Ectodermal cell (in vitro differentiated cells): ENCODE measurements around the gene RABGEF1. TPM values are rescaled to one million over a fixed set of nuclear protein-coding genes. Genes with fewer than 3 reads are reported as not detected.
"Not testable (repeated sequence)": the region's sequence is repeated elsewhere in the genome, so short reads cannot be mapped to it uniquely, and the experiment has no call there.

Source experiments
- H3K27ac ChIP-seq: 2 replicates; pipeline ENCODE4 v1.7.0; 2013; ENCODE audit warnings: mild to moderate bottlenecking, low read depth, low read length; ENCODE audit not compliant: insufficient read depth, poor library complexity, severe bottlenecking
- H3K27me3 ChIP-seq: 2 replicates; pipeline ENCODE4 v1.7.0; 2013; ENCODE audit warnings: mild to moderate bottlenecking, low read length; ENCODE audit not compliant: insufficient read depth, control insufficient read depth, poor library complexity, severe bottlenecking
- H3K36me3 ChIP-seq: one replicate; pipeline ENCODE4 v1.7.0; 2013; ENCODE audit warnings: low read length; ENCODE audit not compliant: control insufficient read depth, insufficient read depth
- H3K4me1 ChIP-seq: one replicate; pipeline ENCODE4 v1.7.0; 2013; ENCODE audit warnings: low read length; ENCODE audit not compliant: control insufficient read depth, insufficient read depth
- H3K4me3 ChIP-seq: 2 replicates; pipeline ENCODE4 v1.7.0; 2013; ENCODE audit warnings: low read depth, low read length, control low read depth; ENCODE audit not compliant: insufficient read depth
- H3K9me3 ChIP-seq: 2 replicates; pipeline ENCODE4 v1.7.0; 2013; ENCODE audit warnings: mild to moderate bottlenecking, low read length, moderate library complexity; ENCODE audit not compliant: control insufficient read depth
- WGBS, 2 experiments: methylation state at CpG; one replicate each; pipeline ENCODE4 v1.1.7; 2013; ENCODE audit warnings: missing lambda C conversion rate in 2 of 2; 5-methylcytosine and 5-hydroxymethylcytosine counted together
- polyA plus RNA-seq, 4 experiments: library from polyadenylated mRNA; stranded (reverse); fragments of 50-300 nt; gene quantifications; one replicate each; pipeline ENCODE4 v1.2.3, GENCODE V29; 2013

RABGEF1 gene
- 23.5 TPM for polyA plus RNA-seq (2013, experiment 1 of 4)
- polyA plus RNA-seq (2013, experiment 2 of 4), result 22.3 TPM
- polyA plus RNA-seq (2013, experiment 3 of 4), result 17.1 TPM
- polyA plus RNA-seq (2013, experiment 4 of 4), result 19.5 TPM

GRCh38 chr7:66740302-66740979 is at the start of gene RABGEF1:
Gene RABGEF1 (plus strand): TSS chr7:66740733. CDS start chr7:66771900, 31,167 bp downstream.
- Histone ChIP-seq H3K4me3 (peak within 1 kb of the TSS; percentile 87), H3K27ac (peak within 1 kb of the TSS; percentile 90), H3K4me1 (no peaks in the 10 kb centered on the region), H3K36me3 (peaks cover 10% of the 10 kb centered on the region), H3K27me3 (no peaks in the 10 kb centered on the region), H3K9me3 (no peaks in the 10 kb centered on the region)
- WGBS, 2 experiments, result 0% methylated on average over 85 of the region's 85 CpGs

DNA sequence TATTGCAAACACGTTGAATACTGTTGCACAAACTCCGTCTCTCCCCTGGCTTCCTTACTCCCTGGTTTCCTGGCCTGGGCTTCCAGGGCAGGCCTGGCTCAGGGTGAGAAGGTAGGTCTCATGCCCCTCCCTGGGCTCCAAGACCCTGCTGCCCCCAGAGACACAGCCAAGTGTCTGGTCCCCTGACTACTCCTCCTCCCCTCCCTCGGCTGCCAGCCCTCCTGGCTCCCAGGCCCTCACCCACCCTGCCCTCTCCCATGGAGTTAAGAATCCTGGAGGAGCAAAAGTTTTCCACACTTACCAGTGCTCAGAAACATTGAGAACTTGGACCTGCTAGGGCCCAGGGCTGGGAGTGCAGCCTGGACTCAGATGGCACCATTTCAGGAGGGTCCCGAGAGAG is 47.2 kb upstream of the RABGEF1 start:
- Histone ChIP-seq H3K27me3 (no peaks in the 10 kb centered on the region), H3K4me1 (no peaks in the 10 kb centered on the region), H3K4me3 (no peak overlapping the region), H3K9me3 (no peaks in the 10 kb centered on the region), H3K27ac (no peak overlapping the region), H3K36me3 (no peaks in the 10 kb centered on the region)
- WGBS, 2 experiments, result 92 to 94% methylated on average over 4 of the region's 4 CpGs

DNA sequence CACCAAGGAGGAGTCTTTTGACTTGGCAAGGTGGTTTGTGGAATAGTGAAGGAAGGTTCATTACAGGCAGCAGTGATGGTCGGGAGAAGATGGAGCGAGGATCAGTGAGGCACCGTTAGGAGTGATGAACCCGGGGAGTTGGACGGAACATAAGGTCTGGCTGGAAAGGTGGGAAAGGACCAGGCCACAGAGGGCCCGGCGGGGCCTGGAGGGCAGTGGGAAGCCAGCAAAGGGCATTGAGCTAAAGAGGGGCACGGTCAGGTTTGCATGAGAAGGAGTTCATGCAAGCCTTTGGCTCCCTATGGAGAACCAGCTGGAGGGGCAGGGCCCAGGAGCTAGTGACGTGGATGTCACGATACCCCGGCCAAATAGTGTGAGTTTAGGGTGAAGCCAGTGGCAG is 46.2 kb upstream of the RABGEF1 start:
- Histone ChIP-seq H3K27ac (no peak overlapping the region), H3K4me1 (no peaks in the 10 kb centered on the region), H3K36me3 (no peaks in the 10 kb centered on the region), H3K9me3 (no peaks in the 10 kb centered on the region), H3K4me3 (no peak overlapping the region), H3K27me3 (no peaks in the 10 kb centered on the region)
- WGBS, 2 experiments, result 92% methylated on average over 11 of the region's 11 CpGs

DNA sequence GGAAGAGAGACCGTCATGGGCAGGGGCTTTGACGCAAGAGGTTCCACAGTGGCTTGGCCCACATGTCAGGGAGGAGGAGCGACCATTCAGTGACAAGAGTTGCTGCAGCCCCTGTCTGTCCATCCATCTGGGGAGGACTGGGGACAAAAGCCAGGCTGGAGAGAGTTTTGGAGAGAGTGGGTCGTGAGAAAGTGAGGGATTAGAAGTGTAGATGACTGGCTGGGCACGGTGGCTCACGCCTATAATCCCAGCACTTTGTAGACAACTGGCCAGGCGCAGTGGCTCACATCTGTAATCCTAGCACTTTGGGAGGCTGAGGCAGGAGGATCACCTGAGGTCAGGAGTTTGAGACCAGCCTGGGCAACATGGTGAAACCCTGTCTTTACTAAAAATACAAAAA is 45.1 kb upstream of the RABGEF1 start:
- not testable (repeated sequence) for H3K27me3 ChIP-seq
- 85 to 87% methylated on average over 7 of the region's 7 CpGs for WGBS, 2 experiments

DNA sequence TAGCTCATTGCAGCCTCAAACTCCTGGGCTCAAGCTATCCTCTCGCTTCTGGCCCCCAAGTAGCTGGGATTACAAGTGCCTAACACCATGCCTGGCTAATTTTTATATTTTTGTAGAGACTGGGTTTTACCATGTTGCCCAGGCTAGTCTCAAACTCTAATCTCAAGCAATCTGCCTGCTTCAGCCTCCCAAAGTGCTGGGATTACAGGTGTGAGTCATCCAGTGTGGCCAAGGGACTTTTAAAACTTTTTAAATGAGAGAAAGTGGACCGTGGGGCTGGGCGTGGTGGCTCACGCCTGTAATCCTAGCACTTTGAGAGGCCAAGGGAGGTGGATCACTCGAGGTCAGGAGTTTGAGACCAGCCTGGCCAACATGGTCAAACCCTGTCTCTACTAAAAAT is 44.4 kb upstream of the RABGEF1 start:
- WGBS, 2 experiments, result 91 to 94% methylated on average over 5 of the region's 5 CpGs
- not testable (repeated sequence) for H3K27me3 ChIP-seq, H3K9me3 ChIP-seq, H3K36me3 ChIP-seq, H3K27ac ChIP-seq, H3K4me3 ChIP-seq, H3K4me1 ChIP-seq

More for the DNA sequence above, 45.1 kb upstream of the RABGEF1 start:
- not testable (repeated sequence) for H3K9me3 ChIP-seq, H3K36me3 ChIP-seq, H3K4me1 ChIP-seq, H3K4me3 ChIP-seq, H3K27ac ChIP-seq

GRCh38 chr7:66696774-66697191 is 43.8 kb upstream of the RABGEF1 start:
- no peak overlapping the region for H3K27ac ChIP-seq
- H3K4me3 ChIP-seq, result no peak overlapping the region
- WGBS, 2 experiments, result 90 to 94% methylated on average over 2 of the region's 2 CpGs
- H3K4me1 ChIP-seq, result no peaks in the 10 kb centered on the region
- no peaks in the 10 kb centered on the region for H3K27me3 ChIP-seq
- H3K36me3 ChIP-seq, result no peaks in the 10 kb centered on the region
- no peaks in the 10 kb centered on the region for H3K9me3 ChIP-seq

DNA sequence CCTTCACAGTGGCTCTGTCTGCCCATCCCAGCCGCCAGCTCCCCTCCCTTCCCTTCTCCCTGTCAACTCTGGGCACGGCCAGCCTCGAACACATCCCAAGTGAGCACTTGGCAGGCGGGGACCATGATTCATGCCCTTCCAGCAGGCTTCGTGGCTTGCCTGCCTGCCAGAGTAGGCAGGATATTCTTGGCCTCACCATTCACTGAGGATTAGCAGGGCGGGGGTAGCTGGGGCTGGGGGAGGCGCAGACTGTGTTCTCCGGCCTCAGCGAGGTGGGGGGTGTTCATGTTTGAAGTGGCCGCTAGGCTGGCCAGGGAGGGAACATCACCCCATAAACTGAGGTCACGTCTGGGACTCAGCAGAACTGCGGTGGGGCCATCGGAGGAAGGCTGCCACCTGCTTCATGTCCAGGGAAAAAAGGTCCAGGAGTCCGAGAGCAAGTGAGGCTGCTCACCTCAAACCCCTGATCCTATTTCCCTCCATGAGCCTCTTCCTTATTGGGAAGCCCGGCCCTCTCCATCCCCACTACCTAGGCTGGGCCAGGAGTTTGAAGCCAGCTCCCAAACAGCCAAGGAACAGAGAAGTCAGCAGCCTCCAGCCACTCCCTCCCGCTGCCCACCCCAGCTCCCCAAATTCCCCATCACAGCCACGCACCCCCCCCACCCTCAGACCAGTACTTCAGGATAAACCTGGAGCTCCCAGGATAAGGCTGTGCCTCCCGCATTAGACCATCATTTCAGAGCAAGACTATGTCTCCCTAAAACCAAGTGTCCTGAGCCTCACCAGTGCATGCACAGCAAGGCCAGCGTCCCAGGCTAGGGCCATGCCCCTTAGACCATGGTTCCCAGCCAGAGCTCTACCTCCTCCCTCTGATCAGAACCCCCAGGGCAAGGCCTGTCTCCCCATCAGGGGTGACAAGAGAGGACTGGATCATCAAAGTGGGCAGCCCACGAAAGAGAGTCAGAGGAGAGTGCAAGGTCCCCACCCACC is 42.8 kb upstream of the RABGEF1 start:
- no peak overlapping the region for H3K27ac ChIP-seq
- 76 to 77% methylated on average over 20 of the region's 20 CpGs for WGBS, 2 experiments
- no peaks in the 10 kb centered on the region for H3K27me3 ChIP-seq
- no peaks in the 10 kb centered on the region for H3K4me1 ChIP-seq
- no peaks in the 10 kb centered on the region for H3K9me3 ChIP-seq
- no peak overlapping the region for H3K4me3 ChIP-seq
- H3K36me3 ChIP-seq, result no peaks in the 10 kb centered on the region

GRCh38 chr7:66698652-66699205 is 41.8 kb upstream of the RABGEF1 start:
- Histone ChIP-seq H3K27me3 (no peaks in the 10 kb centered on the region), H3K36me3 (no peaks in the 10 kb centered on the region), H3K4me3 (no peak overlapping the region), H3K27ac (no peak overlapping the region), H3K4me1 (no peaks in the 10 kb centered on the region), H3K9me3 (no peaks in the 10 kb centered on the region)
- WGBS, 2 experiments, result 89 to 91% methylated on average over 10 of the region's 10 CpGs

GRCh38 chr7:66699998-66700397 is 40.5 kb upstream of the RABGEF1 start:
- no peaks in the 10 kb centered on the region for H3K4me1 ChIP-seq
- H3K27me3 ChIP-seq, result no peaks in the 10 kb centered on the region
- no peak overlapping the region for H3K4me3 ChIP-seq
- no peaks in the 10 kb centered on the region for H3K9me3 ChIP-seq
- WGBS, 2 experiments, result 89 to 90% methylated on average over 6 of the region's 6 CpGs
- no peaks in the 10 kb centered on the region for H3K36me3 ChIP-seq
- H3K27ac ChIP-seq, result no peak overlapping the region

- WGBS, 2 experiments, result 92% methylated on average over 7 of the region's 7 CpGs
- H3K27ac ChIP-seq, result no peak overlapping the region
- H3K9me3 ChIP-seq, result no peaks in the 10 kb centered on the region
- no peaks in the 10 kb centered on the region for H3K4me1 ChIP-seq
- H3K36me3 ChIP-seq, result no peaks in the 10 kb centered on the region
- H3K4me3 ChIP-seq, result no peak overlapping the region
- no peaks in the 10 kb centered on the region for H3K27me3 ChIP-seq
These were observed 39.9 kb upstream of the RABGEF1 start for GRCh38 chr7:66700633-66701131.
